ENCODE data around the gene SCAMP2. TPM values are rescaled to one million over a fixed set of nuclear protein-coding genes. Genes with fewer than 3 reads are reported as not detected.

Gene SCAMP2
- total and polyA plus RNA-seq, 10 of the 15 experiments (the other 5 are each of a cell fraction or from before 2014, with no cell fraction given): 10.9 to 158 (median 99.6) TPM

DNA sequence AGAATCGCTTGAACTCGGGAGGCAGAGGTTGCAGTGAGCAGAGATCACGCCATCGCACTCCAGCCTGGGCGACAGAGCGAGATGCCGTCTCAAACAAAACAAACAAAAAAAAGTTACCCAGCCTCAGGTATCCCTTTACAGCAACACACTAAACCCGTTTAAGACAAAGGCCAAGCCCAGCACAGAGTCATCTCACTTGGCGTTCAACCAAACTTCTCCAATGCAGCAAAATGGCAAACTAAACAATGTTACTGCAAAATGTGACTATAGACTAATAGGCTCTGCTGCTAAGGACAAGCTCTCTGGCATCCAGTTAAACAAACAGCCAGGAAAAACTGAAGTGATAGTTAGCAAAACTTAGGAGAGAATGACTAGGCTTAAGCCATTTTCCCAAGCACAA lies 39.9 kb upstream of the SCAMP2 start:
- no peaks in the 10 kb centered on the region for H3K9me3 ChIP-seq (replicated peaks; ENCODE audit: control insufficient read depth, insufficient read depth, low read length)
- no peak overlapping the region for H3K4me3 ChIP-seq
- FAIRE-seq: no peak
- 99% methylated on average over 8 of the region's 9 CpGs for WGBS (ENCODE audit: insufficient coverage, insufficient replicate concordance, low lambda C conversion rate, missing lambda C conversion rate)
- ATAC-seq: no peak
- TF ChIP-seq RAD51 (IDR thresholded peaks at IDR 0.05): no peak
- H3K4me1 ChIP-seq (ENCODE audit: control insufficient read depth, insufficient read depth, low read length): no peaks in the 10 kb centered on the region
- DNase-seq (ENCODE audit: low read depth, low spot score): no peak
- no peak overlapping the region for H3K27ac ChIP-seq (ENCODE audit: control insufficient read depth, insufficient read depth)
- H2AFZ ChIP-seq (ENCODE audit: control insufficient read depth, low read depth, low read length): no peak overlapping the region
- RAD21 ChIA-PET (ENCODE audit: unreplicated experiment): no interaction called here
- no peaks in the 10 kb centered on the region for H3K79me2 ChIP-seq (ENCODE audit: control insufficient read depth, insufficient read depth, low read length)
- H3K27me3 ChIP-seq (replicated peaks in 1 of 2; ENCODE audit: control insufficient read depth in 2 of 2, insufficient read depth in 2 of 2, low read length in 1 of 2): no peaks in the 10 kb centered on the region
- no peaks in the 10 kb centered on the region for H4K20me1 ChIP-seq (ENCODE audit: control insufficient read depth, insufficient read depth)
- CTCF ChIA-PET: interaction anchor here (2.4 kb wide), 1 partner anchor 12 kb away, joined by 13 read pairs; no protein-coding TSS in a partner anchor
- intact Hi-C loops (cut with micrococcal nuclease; ENCODE audit: unreplicated experiment) (no loop called here), in situ Hi-C loops (cut with MboI) (no loop called here)
- BruUV-seq (replicated peaks): no TSS peak
- POLR2A ChIA-PET: interaction anchor here (1.1 kb wide), 1 partner anchor 12 kb away, joined by 3 read pairs; no protein-coding TSS in a partner anchor
- no peak overlapping the region for H3K9ac ChIP-seq (ENCODE audit: control insufficient read depth, insufficient read depth, low read length)
- no peak overlapping the region for H3K4me2 ChIP-seq (ENCODE audit: control insufficient read depth, insufficient read depth)
- SMC1A ChIA-PET (ENCODE audit: uncharacterized antibody, unreplicated experiment): interaction anchor here (0.6 to 2.5 kb wide), 3 partner anchors 9 to 648 kb away, joined by 4 to 9 read pairs (median 5); no protein-coding TSS in a partner anchor
- peaks cover 3 to 27% of the 10 kb centered on the region in 2 experiments for H3K36me3 ChIP-seq (ENCODE audit: control insufficient read depth in 2 of 2, insufficient read depth in 2 of 2, low read length in 1 of 2)

DNA sequence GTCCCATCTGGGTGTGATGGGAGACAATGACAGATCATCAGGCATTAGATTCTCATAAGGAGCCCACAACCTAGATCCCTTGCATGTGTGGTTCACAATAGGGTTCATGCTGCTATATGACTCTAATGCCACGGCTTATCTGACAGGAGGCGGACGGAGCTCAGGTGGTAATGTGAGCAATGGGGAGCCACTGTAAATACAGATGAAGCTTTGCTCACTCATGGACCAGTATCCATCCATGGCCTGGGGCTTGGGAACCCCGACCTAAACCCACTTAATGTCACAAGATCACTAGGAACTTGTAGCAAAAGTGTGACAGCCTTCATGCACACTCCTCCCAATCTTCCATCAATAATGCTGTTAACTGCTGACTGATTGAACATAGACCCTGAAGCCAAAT lies 35.5 kb upstream of the SCAMP2 start:
- Histone ChIP-seq H3K36me3 (ENCODE audit: control insufficient read depth in 2 of 2, insufficient read depth in 2 of 2, low read length in 1 of 2) (peaks cover 0 to 11% of the 10 kb centered on the region in 2 experiments), H3K9ac (ENCODE audit: control insufficient read depth, insufficient read depth, low read length) (no peak overlapping the region), H4K20me1 (ENCODE audit: control insufficient read depth, insufficient read depth) (no peaks in the 10 kb centered on the region), H3K27ac (ENCODE audit: control insufficient read depth, insufficient read depth) (no peak overlapping the region), H3K79me2 (ENCODE audit: control insufficient read depth, insufficient read depth, low read length) (peaks cover 15% of the 10 kb centered on the region), H3K9me3 (replicated peaks; ENCODE audit: control insufficient read depth, insufficient read depth, low read length) (no peaks in the 10 kb centered on the region), H3K4me2 (ENCODE audit: control insufficient read depth, insufficient read depth) (no peak overlapping the region), H3K27me3 (replicated peaks in 1 of 2; ENCODE audit: control insufficient read depth in 2 of 2, insufficient read depth in 2 of 2, low read length in 1 of 2) (no peaks in the 10 kb centered on the region), H3K4me1 (ENCODE audit: control insufficient read depth, insufficient read depth, low read length) (peaks cover 6% of the 10 kb centered on the region), H3K4me3 (no peak overlapping the region), H2AFZ (ENCODE audit: control insufficient read depth, low read depth, low read length) (no peak overlapping the region)
- in situ Hi-C loops (cut with MboI): no loop called here
- SMC1A ChIA-PET (ENCODE audit: uncharacterized antibody, unreplicated experiment): interaction anchor here (0.7 to 1.5 kb wide), 2 partner anchors 27 to 702 kb away, joined by 3 read pairs; no protein-coding TSS in a partner anchor
- POLR2A ChIA-PET: interaction anchor here (0.6 to 0.8 kb wide), 3 partner anchors 27 to 292 kb away, joined by 3 to 4 read pairs (median 3); no protein-coding TSS in a partner anchor
- no peak for FAIRE-seq
- intact Hi-C loops (cut with micrococcal nuclease; ENCODE audit: unreplicated experiment): no loop called here
- BruUV-seq (replicated peaks): no TSS peak
- ATAC-seq: no peak
- CTCF ChIA-PET: interaction anchor here (1.2 to 6.4 kb wide), 3 partner anchors 42 to 138 kb away, joined by 3 to 32 read pairs (median 31); no protein-coding TSS in a partner anchor
- no peak for TF ChIP-seq MXI1 (IDR thresholded peaks at IDR 0.05; ENCODE audit: low read depth, low read length)
- no peak for TF ChIP-seq ETV6 (conservative IDR thresholded peaks at IDR 0.05 in 1 of 2, IDR thresholded peaks at IDR 0.05 in 1 of 2; ENCODE audit: borderline replicate concordance in 1 of 2, low read depth in 1 of 2)
- TF ChIP-seq SREBF2 (IDR thresholded peaks at IDR 0.05; ENCODE audit: low read length): no peak
- no peak for TF ChIP-seq SUPT20H (IDR thresholded peaks at IDR 0.05; ENCODE audit: borderline replicate concordance, control insufficient read depth, low read depth, low read length)
- no peak for TF ChIP-seq NRF1 (conservative IDR thresholded peaks at IDR 0.05; ENCODE audit: low read depth, low read length)
- TF ChIP-seq, protein P1, sequence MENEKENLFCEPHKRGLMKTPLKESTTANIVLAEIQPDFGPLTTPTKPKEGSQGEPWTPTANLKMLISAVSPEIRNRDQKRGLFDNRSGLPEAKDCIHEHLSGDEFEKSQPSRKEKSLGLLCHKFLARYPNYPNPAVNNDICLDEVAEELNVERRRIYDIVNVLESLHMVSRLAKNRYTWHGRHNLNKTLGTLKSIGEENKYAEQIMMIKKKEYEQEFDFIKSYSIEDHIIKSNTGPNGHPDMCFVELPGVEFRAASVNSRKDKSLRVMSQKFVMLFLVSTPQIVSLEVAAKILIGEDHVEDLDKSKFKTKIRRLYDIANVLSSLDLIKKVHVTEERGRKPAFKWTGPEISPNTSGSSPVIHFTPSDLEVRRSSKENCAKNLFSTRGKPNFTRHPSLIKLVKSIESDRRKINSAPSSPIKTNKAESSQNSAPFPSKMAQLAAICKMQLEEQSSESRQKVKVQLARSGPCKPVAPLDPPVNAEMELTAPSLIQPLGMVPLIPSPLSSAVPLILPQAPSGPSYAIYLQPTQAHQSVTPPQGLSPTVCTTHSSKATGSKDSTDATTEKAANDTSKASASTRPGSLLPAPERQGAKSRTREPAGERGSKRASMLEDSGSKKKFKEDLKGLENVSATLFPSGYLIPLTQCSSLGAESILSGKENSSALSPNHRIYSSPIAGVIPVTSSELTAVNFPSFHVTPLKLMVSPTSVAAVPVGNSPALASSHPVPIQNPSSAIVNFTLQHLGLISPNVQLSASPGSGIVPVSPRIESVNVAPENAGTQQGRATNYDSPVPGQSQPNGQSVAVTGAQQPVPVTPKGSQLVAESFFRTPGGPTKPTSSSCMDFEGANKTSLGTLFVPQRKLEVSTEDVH (IDR thresholded peaks at IDR 0.05; ENCODE audit: low read depth, partially characterized antibody): no peak
- no peak for TF ChIP-seq YBX1 (IDR thresholded peaks at IDR 0.05)
- TF ChIP-seq ZNF274 (IDR thresholded peaks at IDR 0.05; ENCODE audit: insufficient read depth, insufficient read length): no peak
- TF ChIP-seq, protein P2, sequence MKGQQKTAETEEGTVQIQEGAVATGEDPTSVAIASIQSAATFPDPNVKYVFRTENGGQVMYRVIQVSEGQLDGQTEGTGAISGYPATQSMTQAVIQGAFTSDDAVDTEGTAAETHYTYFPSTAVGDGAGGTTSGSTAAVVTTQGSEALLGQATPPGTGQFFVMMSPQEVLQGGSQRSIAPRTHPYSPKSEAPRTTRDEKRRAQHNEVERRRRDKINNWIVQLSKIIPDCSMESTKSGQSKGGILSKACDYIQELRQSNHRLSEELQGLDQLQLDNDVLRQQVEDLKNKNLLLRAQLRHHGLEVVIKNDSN (IDR thresholded peaks at IDR 0.05; ENCODE audit: borderline replicate concordance, extremely low read length, insufficient read depth, low read depth, low read length): no peak
- no peak for TF ChIP-seq KAT2A (conservative IDR thresholded peaks at IDR 0.05; ENCODE audit: control insufficient read depth, low read depth, low read length)
- TF ChIP-seq BCL11A (IDR thresholded peaks at IDR 0.05; ENCODE audit: low read depth, low read length): no peak
- TF ChIP-seq MTA2 (IDR thresholded peaks at IDR 0.05; ENCODE audit: low read depth): no peak
- TF ChIP-seq RAD21 (IDR thresholded peaks at IDR 0.05; ENCODE audit: insufficient read depth, low read depth, low read length): no peak
- no peak for DNase-seq (ENCODE audit: low read depth, low spot score)
- 94% methylated on average over 4 of the region's 4 CpGs for WGBS (ENCODE audit: insufficient coverage, insufficient replicate concordance, low lambda C conversion rate, missing lambda C conversion rate)
- RAD21 ChIA-PET (ENCODE audit: unreplicated experiment): interaction anchor here (3.3 kb wide), 1 partner anchor 138 kb away, joined by 18 read pairs; no protein-coding TSS in a partner anchor
